ENCODE data around the gene TMEM63A.

TMEM63A gene

DNA sequence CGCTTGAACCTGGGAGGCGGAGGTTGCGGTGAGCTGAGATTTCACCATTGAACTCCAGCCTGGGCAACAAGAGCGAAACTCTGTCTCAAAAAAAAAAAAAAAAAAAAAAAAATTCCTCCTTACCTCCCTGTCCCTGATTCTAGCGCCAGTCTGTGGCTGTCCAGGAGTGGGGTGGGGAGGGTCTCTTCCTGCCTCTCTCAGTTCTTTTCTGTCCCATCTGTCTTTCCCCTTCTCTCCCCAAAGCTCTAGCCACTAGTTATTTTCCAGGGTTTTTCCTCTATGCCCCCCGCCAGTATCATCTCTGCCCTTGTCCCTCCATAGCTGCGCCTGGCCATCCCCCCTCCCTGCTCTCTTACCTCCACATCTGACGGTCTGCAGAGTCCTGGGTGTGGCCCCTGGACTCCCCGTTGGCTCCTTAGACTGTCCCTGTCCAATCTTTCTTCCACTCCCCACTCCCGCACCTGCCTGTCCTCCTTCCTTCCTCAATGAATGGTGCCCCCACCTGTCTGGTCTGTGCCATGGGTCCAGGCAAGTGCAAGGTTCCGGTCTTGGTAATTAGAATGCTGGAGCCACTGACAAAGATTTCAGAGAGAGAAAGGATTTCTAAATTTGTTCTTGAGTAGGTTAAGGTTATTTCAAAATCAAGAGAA, 1.6 kb upstream of the TMEM63A start:
- DNase-seq (ENCODE audit: insufficient read length, low spot score) (no peak), FAIRE-seq (no peak)
- TF ChIP-seq CTCF (IDR thresholded peaks at IDR 0.05; ENCODE audit: insufficient read depth, missing control alignments): no peak

DNA sequence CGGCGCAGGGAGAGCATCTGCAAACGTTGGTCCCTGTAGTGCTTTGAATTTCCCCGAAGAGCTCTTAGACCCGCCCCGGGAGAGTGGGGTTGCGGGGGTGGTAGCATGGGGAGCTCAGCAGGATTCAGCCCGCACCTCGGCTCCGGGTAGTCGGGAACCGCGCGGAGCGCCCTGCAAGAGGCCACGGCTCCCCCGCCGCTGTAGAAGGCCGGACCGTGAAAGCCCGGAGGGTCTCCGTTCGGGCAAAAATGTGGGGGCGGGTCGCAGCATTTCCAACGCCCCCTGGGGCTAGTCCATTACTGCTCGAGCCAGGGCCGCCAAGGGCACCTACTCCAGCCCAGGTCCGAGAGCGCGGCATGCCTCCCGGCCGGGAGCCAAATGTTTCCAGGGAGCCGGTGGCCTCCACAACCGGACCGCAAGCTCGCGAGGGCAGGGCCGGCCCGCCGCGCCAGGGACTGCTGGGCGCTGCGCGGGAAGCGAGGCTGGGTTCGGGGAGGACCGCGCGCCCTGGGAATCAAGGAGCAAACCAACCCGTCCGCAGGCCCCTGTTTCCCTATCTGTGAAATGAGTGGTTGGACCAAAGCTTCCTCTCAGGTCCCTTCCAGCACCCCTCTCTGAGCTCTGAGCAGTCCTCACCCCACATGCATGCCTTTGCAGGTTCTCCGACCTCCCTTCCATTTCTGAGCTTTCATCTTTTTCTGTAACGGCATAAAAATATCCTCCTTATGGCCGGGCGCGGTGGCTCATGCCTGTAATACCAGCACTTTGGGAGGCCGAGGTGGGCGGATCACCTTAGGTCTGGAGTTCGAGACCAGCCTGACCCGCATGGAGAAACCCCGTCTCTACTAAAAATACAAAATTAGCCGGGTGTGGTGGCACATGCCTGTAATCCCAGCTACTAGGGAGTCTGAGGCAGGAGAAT, 775 bp upstream of the TMEM63A start:
- TF ChIP-seq CTCF (IDR thresholded peaks at IDR 0.05; ENCODE audit: insufficient read depth, missing control alignments): no peak
- DNase-seq (ENCODE audit: insufficient read length, low spot score) (no peak), FAIRE-seq (no peak)

DNA sequence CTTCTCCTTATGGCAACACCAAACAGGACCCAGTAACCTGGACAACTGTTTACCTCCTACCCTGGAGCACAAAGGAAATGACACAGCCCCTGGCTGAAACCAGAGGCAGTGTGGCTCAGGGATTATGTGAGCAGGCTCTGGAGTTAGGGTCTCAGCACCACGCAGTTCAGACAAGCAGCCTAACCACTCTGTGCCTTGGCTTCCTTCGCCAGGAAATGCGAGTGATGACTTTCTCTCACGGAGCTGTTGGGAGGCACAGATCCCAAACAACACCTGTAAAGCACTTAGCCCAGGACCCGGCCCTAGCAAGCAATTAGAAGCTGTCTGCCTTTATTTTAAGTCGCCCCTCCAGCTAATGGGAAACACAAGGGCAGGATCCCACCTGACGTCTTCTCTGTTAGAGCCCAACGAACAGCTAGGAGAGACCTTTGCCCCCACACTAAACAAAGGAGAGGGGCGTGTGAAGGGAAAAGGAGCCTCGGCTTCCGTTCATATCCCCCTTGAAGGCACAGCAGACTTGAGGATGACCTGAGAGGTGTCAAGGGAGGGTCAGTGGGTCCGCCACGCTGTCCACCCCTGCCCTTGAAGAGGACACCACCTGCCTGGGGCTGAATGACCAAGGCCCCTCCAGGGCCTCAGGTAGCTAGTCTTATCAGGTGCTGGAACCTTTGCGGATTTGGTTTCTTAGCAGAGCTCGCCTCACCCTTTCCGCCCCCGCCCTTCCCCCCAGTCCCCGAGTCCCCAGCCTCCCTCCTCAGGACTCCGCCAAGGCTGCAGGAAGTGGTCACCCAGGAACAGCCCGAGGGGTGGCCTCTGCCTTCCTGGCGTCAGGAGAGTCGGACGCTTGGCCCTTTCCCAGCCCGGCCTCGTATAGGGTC, 860 bp downstream of the TMEM63A start:
- TF ChIP-seq CTCF (IDR thresholded peaks at IDR 0.05; ENCODE audit: insufficient read depth, missing control alignments): no peak
- DNase-seq (ENCODE audit: insufficient read length, low spot score) (no peak), FAIRE-seq (no peak)

GRCh38 chr1:225880636-225881035, 1.5 kb downstream of the TMEM63A start:
- DNase-seq (ENCODE audit: insufficient read length, low spot score) (no peak), FAIRE-seq (no peak)

DNA sequence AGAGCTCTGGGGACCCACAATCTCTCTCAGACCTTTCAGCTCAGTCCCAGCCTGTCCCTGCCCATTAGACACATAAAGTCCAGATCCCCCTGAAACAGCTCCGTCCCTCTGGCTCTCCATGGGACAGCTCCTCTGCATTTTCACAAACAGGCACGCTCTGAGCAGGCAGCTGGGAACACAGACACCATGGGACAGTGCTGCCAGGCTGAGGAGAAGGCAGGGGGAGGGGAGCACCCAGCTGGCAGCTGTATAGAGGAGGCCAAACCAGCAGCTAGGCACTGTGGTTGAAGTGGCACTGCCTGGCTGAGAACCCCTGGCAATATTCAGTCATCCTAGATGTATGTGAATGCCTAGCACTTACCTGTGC, 2.0 kb downstream of the TMEM63A start:
- TF ChIP-seq CTCF (IDR thresholded peaks at IDR 0.05; ENCODE audit: insufficient read depth, missing control alignments): no peak
- DNase-seq (ENCODE audit: insufficient read length, low spot score) (no peak), FAIRE-seq (no peak)

More at GRCh38 chr1:225880636-225881035, 1.5 kb downstream of the TMEM63A start:
- no peak for TF ChIP-seq CTCF (IDR thresholded peaks at IDR 0.05; ENCODE audit: insufficient read depth, missing control alignments)

GRCh38 chr1:225879521-225880221, 2.5 kb downstream of the TMEM63A start:
- FAIRE-seq: no peak
- TF ChIP-seq CTCF (IDR thresholded peaks at IDR 0.05; ENCODE audit: insufficient read depth, missing control alignments): no peak
- no peak for DNase-seq (ENCODE audit: insufficient read length, low spot score)

All from D721Med (cell line).